Neural cell (in vitro differentiated cells): ENCODE results near the gene DPP6. TPM values are rescaled to one million over a fixed set of nuclear protein-coding genes. Genes with fewer than 3 reads are reported as not detected.

Experiments used
- H2AFZ ChIP-seq: fragments of 200-600, 300-800 bp; sonication (generic), shearing (Covaris generic); 2 replicates; pipeline ENCODE4 v1.6.0; 2014; ENCODE audit warnings: low read depth, mild to moderate bottlenecking, antibody characterized with exemption, low read length, moderate library complexity
- H3F3A ChIP-seq: fragments of 200-600 bp; shearing (Covaris generic); 2 replicates; pipeline ENCODE4 v1.6.1; 2016; ENCODE audit warnings: mild to moderate bottlenecking, moderate library complexity, mixed read lengths, antibody characterized with exemption, low read length; ENCODE audit not compliant: insufficient read depth, poor library complexity, severe bottlenecking
- H3K27ac ChIP-seq: fragments of 200-600, 300-800 bp; sonication (generic), shearing (Covaris generic); 2 replicates; pipeline ENCODE4 v1.5.1; 2014; ENCODE audit warnings: mild to moderate bottlenecking, low read length, moderate library complexity
- H3K27me3 ChIP-seq: fragments of 300-800, 200-600 bp; sonication (generic), shearing (Covaris generic); 2 replicates; pipeline ENCODE4 v1.6.0; 2014; ENCODE audit warnings: mild to moderate bottlenecking, low read depth, low read length, moderate library complexity; ENCODE audit not compliant: insufficient read depth
- H3K36me3 ChIP-seq: fragments of 300-800, 200-600 bp; sonication (generic), shearing (Covaris generic); 2 replicates; pipeline ENCODE4 v1.5.1; 2014; ENCODE audit warnings: mild to moderate bottlenecking, antibody characterized with exemption, low read length, moderate library complexity; ENCODE audit not compliant: insufficient read depth
- H3K4me2 ChIP-seq: fragments of 300-800, 200-600 bp; sonication (generic), shearing (Covaris generic); 2 replicates; pipeline ENCODE4 v1.6.0; 2014; ENCODE audit warnings: mild to moderate bottlenecking, low read length
- H3K4me3 ChIP-seq: fragments of 300-800, 200-600 bp; sonication (generic), shearing (Covaris generic); 2 replicates; pipeline ENCODE4 v1.5.1; 2014; ENCODE audit warnings: mild to moderate bottlenecking, low read length, moderate library complexity
- H3K79me2 ChIP-seq: fragments of 200-600 bp; shearing (Covaris generic); replicated peaks from 2 replicates; pipeline ENCODE4 v1.6.0; 2014; ENCODE audit warnings: mild to moderate bottlenecking, low read length, moderate library complexity; ENCODE audit not compliant: insufficient read depth
- H3K9ac ChIP-seq: fragments of 300-800, 200-600 bp; sonication (generic), shearing (Covaris generic); 2 replicates; pipeline ENCODE4 v1.6.1; 2016; ENCODE audit warnings: mild to moderate bottlenecking, low read length, mixed read lengths
- H3K9me2 ChIP-seq: fragments of 200-600 bp; shearing (Covaris generic); 2 replicates; pipeline ENCODE4 v1.6.1; 2016; ENCODE audit warnings: mild to moderate bottlenecking, low read length, mixed read lengths; ENCODE audit not compliant: insufficient read depth
- H3K9me3 ChIP-seq: fragments of 200-600, 300-800 bp; sonication (generic), shearing (Covaris generic); 2 replicates; pipeline ENCODE4 v1.6.1; 2016; ENCODE audit warnings: mild to moderate bottlenecking, mixed run types, low read length, moderate library complexity, mixed read lengths
- H4K20me1 ChIP-seq: fragments of 200-600 bp; shearing (Covaris generic); 2 replicates; pipeline ENCODE4 v1.6.1; 2016; ENCODE audit warnings: mild to moderate bottlenecking, mixed run types; ENCODE audit not compliant: insufficient read depth
- CTCF ChIP-seq: fragments of 450-650 bp; IDR thresholded peaks from 2 replicates; pipeline ENCODE4 v1.5.1; 2014; ENCODE audit warnings: antibody characterized with exemption, mild to moderate bottlenecking, moderate library complexity; ENCODE audit not compliant: poor library complexity, severe bottlenecking
- EP300 ChIP-seq: fragments of 450-650 bp; conservative IDR thresholded peaks from 2 replicates; pipeline ENCODE4 v1.6.1; 2014; ENCODE audit warnings: antibody characterized with exemption, mild to moderate bottlenecking, moderate library complexity; ENCODE audit not compliant: poor library complexity, severe bottlenecking
- EZH2 ChIP-seq: fragments of 200-600, 300-800 bp; shearing (Covaris generic), sonication (generic); IDR thresholded peaks from 2 replicates; pipeline ENCODE4 v1.6.1; 2014; ENCODE audit warnings: antibody characterized with exemption, low read length, borderline replicate concordance, mild to moderate bottlenecking; ENCODE audit not compliant: insufficient read depth, poor library complexity, severe bottlenecking
- MXI1 ChIP-seq: fragments of 450-650 bp; conservative IDR thresholded peaks from 2 replicates; pipeline ENCODE4 v1.6.1; 2014; ENCODE audit warnings: antibody characterized with exemption, mild to moderate bottlenecking; ENCODE audit not compliant: poor library complexity, severe bottlenecking
- POLR2AphosphoS5 ChIP-seq: IDR thresholded peaks from 2 replicates; pipeline ENCODE4 v1.6.1; 2012
- RAD21 ChIP-seq: fragments of 450-650 bp; conservative IDR thresholded peaks from 2 replicates; pipeline ENCODE4 v1.6.1; 2014; ENCODE audit warnings: antibody characterized with exemption, mild to moderate bottlenecking, moderate library complexity
- SMC3 ChIP-seq: fragments of 450-650 bp; conservative IDR thresholded peaks from 2 replicates; pipeline ENCODE4 v1.6.1; 2014; ENCODE audit warnings: antibody characterized with exemption, mild to moderate bottlenecking, moderate library complexity; ENCODE audit not compliant: poor library complexity
- TAF1 ChIP-seq: IDR thresholded peaks from 2 replicates; pipeline ENCODE4 v1.6.1; 2012; ENCODE audit warnings: low read depth
- polyA plus RNA-seq: library from polyadenylated mRNA; depleted of rRNA; stranded (reverse); fragments of >200 nt; gene quantifications from 2 replicates; pipeline ENCODE4 v1.2.3, GENCODE V29; 2014
- TF ChIP-seq, protein P1 (sequence below): IDR thresholded peaks from 2 replicates; pipeline ENCODE4 v1.6.1; 2012; ENCODE audit warnings: borderline replicate concordance

The DPP6 gene
- polyA plus RNA-seq, 1 donor from 2014 or later: 20.4 TPM

DNA sequence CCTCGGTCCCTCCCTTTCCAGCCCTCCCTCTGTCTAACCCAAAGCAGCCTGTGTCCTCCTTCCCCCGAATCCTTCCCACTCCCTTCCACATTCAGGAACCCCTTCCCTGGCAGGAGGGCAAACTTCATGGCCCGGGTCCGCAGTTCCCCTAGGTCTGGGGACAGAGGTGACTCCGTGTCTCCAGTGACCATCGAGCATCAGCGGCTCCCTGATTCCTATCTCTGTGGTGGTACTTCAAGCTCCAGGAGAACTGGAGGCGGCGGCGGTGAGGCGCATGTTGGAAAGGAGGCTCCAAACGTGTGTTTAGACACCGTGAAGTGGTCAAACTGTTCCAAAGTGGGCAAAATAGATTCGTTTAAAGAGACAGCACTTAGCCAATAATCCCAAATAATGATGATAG, 802.6 kb downstream of the DPP6 start:
- Histone ChIP-seq H3K9me3 (no peaks in the 10 kb centered on the region), H3K27ac (no peak overlapping the region)

DNA sequence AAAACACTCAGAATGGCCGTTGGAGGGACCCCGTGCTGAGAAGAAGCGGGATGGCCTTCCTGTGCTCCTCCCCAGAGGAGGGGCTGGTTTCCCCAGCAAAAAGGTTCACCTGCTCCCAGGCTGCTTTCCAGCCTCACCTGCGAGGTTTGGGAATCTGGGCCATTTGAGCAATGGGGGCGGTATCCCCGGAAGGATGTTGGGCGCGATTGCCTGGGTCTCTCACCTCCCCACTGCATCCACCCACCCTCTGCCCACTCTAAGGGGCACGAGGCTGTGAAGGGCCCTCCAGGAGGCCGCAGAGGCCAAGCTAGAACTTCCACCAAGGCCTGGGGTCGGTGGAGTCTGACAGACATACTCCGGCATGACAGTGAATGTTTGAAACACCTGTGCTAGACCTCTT, 803.2 kb downstream of the DPP6 start:
- H3K9ac ChIP-seq: no peak overlapping the region
- no peaks in the 10 kb centered on the region for H3K9me2 ChIP-seq
- H2AFZ ChIP-seq: no peak overlapping the region
- no peaks in the 10 kb centered on the region for H4K20me1 ChIP-seq
- H3K4me2 ChIP-seq: no peak overlapping the region
- no peaks in the 10 kb centered on the region for H3K27me3 ChIP-seq
- H3K4me3 ChIP-seq: no peak overlapping the region
- H3K27ac ChIP-seq: no peak overlapping the region
- no peak for TF ChIP-seq EP300
- TF ChIP-seq RAD21: no peak
- no peak for TF ChIP-seq EZH2
- TF ChIP-seq TAF1: no peak
- TF ChIP-seq POLR2AphosphoS5: no peak
- TF ChIP-seq SMC3: no peak
- TF ChIP-seq CTCF: no peak
- TF ChIP-seq, protein P1, sequence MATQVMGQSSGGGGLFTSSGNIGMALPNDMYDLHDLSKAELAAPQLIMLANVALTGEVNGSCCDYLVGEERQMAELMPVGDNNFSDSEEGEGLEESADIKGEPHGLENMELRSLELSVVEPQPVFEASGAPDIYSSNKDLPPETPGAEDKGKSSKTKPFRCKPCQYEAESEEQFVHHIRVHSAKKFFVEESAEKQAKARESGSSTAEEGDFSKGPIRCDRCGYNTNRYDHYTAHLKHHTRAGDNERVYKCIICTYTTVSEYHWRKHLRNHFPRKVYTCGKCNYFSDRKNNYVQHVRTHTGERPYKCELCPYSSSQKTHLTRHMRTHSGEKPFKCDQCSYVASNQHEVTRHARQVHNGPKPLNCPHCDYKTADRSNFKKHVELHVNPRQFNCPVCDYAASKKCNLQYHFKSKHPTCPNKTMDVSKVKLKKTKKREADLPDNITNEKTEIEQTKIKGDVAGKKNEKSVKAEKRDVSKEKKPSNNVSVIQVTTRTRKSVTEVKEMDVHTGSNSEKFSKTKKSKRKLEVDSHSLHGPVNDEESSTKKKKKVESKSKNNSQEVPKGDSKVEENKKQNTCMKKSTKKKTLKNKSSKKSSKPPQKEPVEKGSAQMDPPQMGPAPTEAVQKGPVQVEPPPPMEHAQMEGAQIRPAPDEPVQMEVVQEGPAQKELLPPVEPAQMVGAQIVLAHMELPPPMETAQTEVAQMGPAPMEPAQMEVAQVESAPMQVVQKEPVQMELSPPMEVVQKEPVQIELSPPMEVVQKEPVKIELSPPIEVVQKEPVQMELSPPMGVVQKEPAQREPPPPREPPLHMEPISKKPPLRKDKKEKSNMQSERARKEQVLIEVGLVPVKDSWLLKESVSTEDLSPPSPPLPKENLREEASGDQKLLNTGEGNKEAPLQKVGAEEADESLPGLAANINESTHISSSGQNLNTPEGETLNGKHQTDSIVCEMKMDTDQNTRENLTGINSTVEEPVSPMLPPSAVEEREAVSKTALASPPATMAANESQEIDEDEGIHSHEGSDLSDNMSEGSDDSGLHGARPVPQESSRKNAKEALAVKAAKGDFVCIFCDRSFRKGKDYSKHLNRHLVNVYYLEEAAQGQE: no peak
- no peak for TF ChIP-seq MXI1
- H3K36me3 ChIP-seq: no peaks in the 10 kb centered on the region
- no peaks in the 10 kb centered on the region for H3F3A ChIP-seq
- H3K9me3 ChIP-seq: no peaks in the 10 kb centered on the region
- H3K79me2 ChIP-seq: no peaks in the 10 kb centered on the region

More for the DNA sequence above, 802.6 kb downstream of the DPP6 start:
- H2AFZ ChIP-seq: no peak overlapping the region
- H3K4me2 ChIP-seq: no peak overlapping the region
- TF ChIP-seq SMC3 (no peak), CTCF (no peak), RAD21 (no peak), EP300 (no peak), EZH2 (no peak), MXI1 (no peak), TAF1 (no peak)
- TF ChIP-seq, protein P1: no peak
- no peaks in the 10 kb centered on the region for H3K9me2 ChIP-seq
- no peaks in the 10 kb centered on the region for H3K27me3 ChIP-seq
- no peaks in the 10 kb centered on the region for H3K36me3 ChIP-seq
- no peaks in the 10 kb centered on the region for H3K79me2 ChIP-seq
- H4K20me1 ChIP-seq: no peaks in the 10 kb centered on the region
- H3K4me3 ChIP-seq: no peak overlapping the region
- H3K9ac ChIP-seq: no peak overlapping the region
- H3F3A ChIP-seq: no peaks in the 10 kb centered on the region
